CD14-positive monocyte (primary cell): ENCODE data around the gene HHIPL1. TPM values are rescaled to one million over a fixed set of nuclear protein-coding genes. Genes with fewer than 3 reads are reported as not detected.

Source experiments
- DNase-seq, 3 donors: peaks; one replicate each; pipeline ENCODE4 v3.0.0-alpha.2; 2011 to 2022
- H2AFZ ChIP-seq: 2 replicates; pipeline ENCODE4 v1.6.0; 2012; ENCODE audit warnings: mild to moderate bottlenecking, low read depth, low read length, inconsistent platforms; ENCODE audit not compliant: insufficient read depth, poor library complexity, severe bottlenecking
- H3K27ac ChIP-seq, 2 donors: 1 replicate in 1 of 2; 2 replicates in 1 of 2; pipeline ENCODE4 v1.5.1; 2012 to 2013; ENCODE audit warnings: low read length in 2 of 2, control low read depth in 1 of 2, inconsistent platforms in 1 of 2, low read depth in 1 of 2, mild to moderate bottlenecking in 1 of 2
- H3K27me3 ChIP-seq, 2 donors: one replicate each; pipeline versions ENCODE4 v1.6.0 to v1.6.1; 2011 to 2013; ENCODE audit warnings: low read length in 2 of 2; ENCODE audit not compliant: control insufficient read depth in 2 of 2, insufficient read depth in 2 of 2
- H3K36me3 ChIP-seq, 2 donors: replicated peaks in 1 of 2; 1 replicate in 1 of 2; 2 replicates in 1 of 2; pipeline versions ENCODE4 v1.5.1 to v1.6.1; 2012 to 2013; ENCODE audit warnings: low read length in 2 of 2, control low read depth in 1 of 2, inconsistent platforms in 1 of 2, mild to moderate bottlenecking in 1 of 2; ENCODE audit not compliant: insufficient read depth in 2 of 2, control insufficient read depth in 1 of 2
- H3K4me1 ChIP-seq, 2 donors: 1 replicate in 1 of 2; 2 replicates in 1 of 2; pipeline versions ENCODE4 v1.5.1 to v1.6.1; 2012 to 2013; ENCODE audit warnings: low read length in 2 of 2, control low read depth in 1 of 2, inconsistent platforms in 1 of 2, mild to moderate bottlenecking in 1 of 2, moderate library complexity in 1 of 2; ENCODE audit not compliant: insufficient read depth in 2 of 2, control insufficient read depth in 1 of 2
- H3K4me2 ChIP-seq: replicated peaks from 2 replicates; pipeline ENCODE3; 2012; ENCODE audit warnings: low read length, moderate library complexity, mild to moderate bottlenecking; ENCODE audit not compliant: poor library complexity, severe bottlenecking; ENCODE audit errors: extremely low read depth
- H3K4me3 ChIP-seq, 3 experiments: fragments of 200-600 bp in 1 of 3; sonication (generic) in 1 of 3; replicated peaks in 1 of 3; 1 replicate in 2 of 3; 2 replicates in 1 of 3; pipeline ENCODE4 v1.5.1; 2011 to 2013; ENCODE audit warnings: low read length in 3 of 3, mild to moderate bottlenecking in 3 of 3, control low read depth in 2 of 3, low read depth in 2 of 3, inconsistent platforms in 1 of 3, moderate library complexity in 1 of 3
- H3K79me2 ChIP-seq: 2 replicates; pipeline ENCODE4 v1.6.0; 2012; ENCODE audit warnings: mild to moderate bottlenecking, control low read depth, inconsistent platforms, low read length, moderate library complexity; ENCODE audit not compliant: insufficient read depth
- H3K9ac ChIP-seq: 2 replicates; pipeline ENCODE4 v1.6.0; 2017; ENCODE audit warnings: low read length, mild to moderate bottlenecking; ENCODE audit not compliant: insufficient read depth, poor library complexity, severe bottlenecking
- H3K9me3 ChIP-seq, 2 donors: replicated peaks in 1 of 2; 1 replicate in 1 of 2; 2 replicates in 1 of 2; pipeline versions ENCODE4 v1.5.1 to v1.6.1; 2012 to 2013; ENCODE audit warnings: low read length in 2 of 2, control low read depth in 1 of 2; ENCODE audit not compliant: control insufficient read depth in 1 of 2, insufficient read depth in 1 of 2
- H4K20me1 ChIP-seq: 2 replicates; pipeline ENCODE4 v1.6.0; 2012; ENCODE audit warnings: mild to moderate bottlenecking, low read length, control low read depth, moderate library complexity; ENCODE audit not compliant: insufficient read depth
- H3K27ac Mint-ChIP-seq, 7 donors: one replicate each; pipeline ENCODE4 v1.8.0; 2020; ENCODE audit warnings: mild to moderate bottlenecking in 7 of 7, mixed read lengths in 7 of 7, moderate library complexity in 6 of 7, inconsistent platforms in 2 of 7
- H3K27me3 Mint-ChIP-seq, 3 donors: one replicate each; pipeline ENCODE4 v1.8.0; 2021 to 2022; ENCODE audit warnings: low read depth in 3 of 3, mild to moderate bottlenecking in 3 of 3, mixed read lengths in 3 of 3, moderate library complexity in 3 of 3, inconsistent platforms in 1 of 3
- H3K36me3 Mint-ChIP-seq, 2 donors: one replicate each; pipeline ENCODE4 v1.8.0; 2020; ENCODE audit warnings: mixed read lengths in 2 of 2, inconsistent platforms in 1 of 2, mild to moderate bottlenecking in 1 of 2
- H3K4me1 Mint-ChIP-seq: one replicate; pipeline ENCODE4 v1.8.0; 2020; ENCODE audit warnings: mild to moderate bottlenecking, mixed read lengths
- H3K4me3 Mint-ChIP-seq, 2 donors: one replicate each; pipeline ENCODE4 v1.8.0; 2020; ENCODE audit warnings: mild to moderate bottlenecking in 2 of 2, mixed read lengths in 2 of 2, moderate library complexity in 1 of 2
- H3K9me3 Mint-ChIP-seq, 7 donors: one replicate each; pipeline ENCODE4 v1.8.0; 2020 to 2022; ENCODE audit warnings: mixed read lengths in 7 of 7, mild to moderate bottlenecking in 6 of 7, moderate library complexity in 6 of 7, inconsistent platforms in 2 of 7
- CTCF ChIP-seq: fragments of 200-600 bp; IDR thresholded peaks from one replicate; pipeline ENCODE4 v1.8.0; 2022; ENCODE audit warnings: antibody characterized with exemption, mild to moderate bottlenecking
- WGBS: methylation state at CpG from one replicate; pipeline ENCODE4 v1.1.5; 2013; ENCODE audit warnings: missing lambda C conversion rate; ENCODE audit not compliant: insufficient coverage; 5-methylcytosine and 5-hydroxymethylcytosine counted together
- intact Hi-C, 2 donors: fragments of 100-400 bp; cut with micrococcal nuclease; formaldehyde crosslinking; loops; one replicate each; pipeline versions ENCODE4 v1.15.0 to v1.15.1; 2023
- polyA plus RNA-seq, 3 donors: library from polyadenylated mRNA; depleted of rRNA in 1 of 3; unstranded in 2 of 3; stranded (reverse) in 1 of 3; fragments of 300-500 nt in 2 of 3; fragments of >200 nt in 1 of 3; fragmentation: Illumina TruSeq in 2 of 3; gene quantifications; 1 replicate in 2 of 3; 2 replicates in 1 of 3; pipeline ENCODE4 v1.2.3, GENCODE V29; 2012 to 2021

The HHIPL1 gene
- polyA plus RNA-seq, 3 donors: 0.09 TPM; not detected in 2

GRCh38 chr14:99681101-99681831, 36.3 kb downstream of the HHIPL1 start:
- Histone ChIP-seq H4K20me1 (no peaks in the 10 kb centered on the region), H2AFZ (no peak overlapping the region), H3K4me2 (no peak overlapping the region), H3K9me3 (peaks cover 22 to 25% of the 10 kb centered on the region in 2 donors), H3K4me1 (peaks cover 15 to 20% of the 10 kb centered on the region in 2 donors), H3K27me3 (peaks cover 8 to 13% of the 10 kb centered on the region in 2 donors), H3K36me3 (no peaks in the 10 kb centered on the region), H3K4me3 (no peak overlapping the region), H3K9ac (no peak overlapping the region), H3K27ac (no peak overlapping the region), H3K79me2 (no peaks in the 10 kb centered on the region)
- intact Hi-C loops: loop anchor here (5.0 to 10.0 kb wide), 3 partner anchors 199 to 514 kb away; partner anchors contain the start of genes CCNK (in 1 of the 2) and SETD3 (in 1 of the 2)
- 91% methylated on average over 12 of the region's 12 CpGs for WGBS
- Mint-ChIP-seq H3K4me1 (peaks cover 12% of the 10 kb centered on the region), H3K27me3 (peaks cover 26 to 40% (median 28%) of the 10 kb centered on the region in 3 donors), H3K4me3 (no peak overlapping the region), H3K36me3 (no peaks in the 10 kb centered on the region), H3K27ac (peak overlapping the region in 2 of 7 donors; percentile 9 to 78), H3K9me3 (peaks cover 15 to 39% (median 24%) of the 10 kb centered on the region in 7 donors)
- no peak for DNase-seq
- TF ChIP-seq CTCF: no peak

GRCh38 chr14:99681832-99682148, 36.9 kb downstream of the HHIPL1 start:
- Histone ChIP-seq H3K9me3 (peaks cover 22 to 23% of the 10 kb centered on the region in 2 donors), H2AFZ (no peak overlapping the region), H3K36me3 (no peaks in the 10 kb centered on the region), H4K20me1 (no peaks in the 10 kb centered on the region), H3K4me2 (no peak overlapping the region), H3K27ac (no peak overlapping the region), H3K9ac (no peak overlapping the region), H3K27me3 (peaks cover 8 to 13% of the 10 kb centered on the region in 2 donors), H3K79me2 (no peaks in the 10 kb centered on the region), H3K4me3 (no peak overlapping the region), H3K4me1 (peaks cover 15 to 20% of the 10 kb centered on the region in 2 donors)
- intact Hi-C loops: loop anchor here (5.0 to 10.0 kb wide), 3 partner anchors 199 to 513 kb away; partner anchors contain the start of genes CCNK (in 1 of the 2) and SETD3 (in 1 of the 2)
- no peaks in the 10 kb centered on the region for H3K36me3 Mint-ChIP-seq
- peaks cover 28 to 40% (median 28%) of the 10 kb centered on the region in 3 donors for H3K27me3 Mint-ChIP-seq
- no peak overlapping the region for H3K4me3 Mint-ChIP-seq
- no peak for TF ChIP-seq CTCF
- H3K27ac Mint-ChIP-seq: no peak overlapping the region
- H3K9me3 Mint-ChIP-seq: peaks cover 15 to 39% (median 24%) of the 10 kb centered on the region in 7 donors
- no peak for DNase-seq
- 97% methylated on average over 6 of the region's 11 CpGs for whole genome bisulfite sequencing
- H3K4me1 Mint-ChIP-seq: peaks cover 12% of the 10 kb centered on the region
